Spleen (tissue), 11 donors: ENCODE data around the gene ANKS1B. TPM values are rescaled to one million over a fixed set of nuclear protein-coding genes. Genes with fewer than 3 reads are reported as not detected.

Source experiments
- DNase-seq: peaks from one replicate; pipeline ENCODE4 v3.0.0-alpha.2; 2020
- H3K27ac ChIP-seq, 8 donors: fragments of 200-600 bp; sonication (generic) in 7 of 8; 1 replicate in 4 of 8; 2 replicates in 4 of 8; pipeline versions ENCODE4 v1.5.0 to v1.8.0; 2016 to 2021; ENCODE audit warnings: inconsistent platforms in 4 of 8, mild to moderate bottlenecking in 4 of 8, moderate library complexity in 1 of 8
- H3K27me3 ChIP-seq, 7 donors: fragments of 200-600 bp; sonication (generic) in 6 of 7; replicated peaks in 1 of 7; 1 replicate in 4 of 7; 2 replicates in 3 of 7; pipeline versions ENCODE4 v1.5.0 to v1.8.0; 2016 to 2021; ENCODE audit warnings: inconsistent platforms in 3 of 7, mild to moderate bottlenecking in 1 of 7
- H3K36me3 ChIP-seq, 6 donors: fragments of 200-600 bp; sonication (generic) in 5 of 6; 1 replicate in 4 of 6; 2 replicates in 2 of 6; pipeline versions ENCODE4 v1.5.0 to v1.8.0; 2016 to 2021; ENCODE audit warnings: inconsistent platforms in 2 of 6
- H3K4me1 ChIP-seq, 6 donors: fragments of 200-600 bp; sonication (generic) in 5 of 6; 1 replicate in 3 of 6; 2 replicates in 3 of 6; pipeline versions ENCODE4 v1.5.0 to v1.8.0; 2016 to 2021; ENCODE audit warnings: inconsistent platforms in 3 of 6
- H3K4me3 ChIP-seq, 8 donors: fragments of 200-600 bp; sonication (generic) in 7 of 8; 1 replicate in 4 of 8; 2 replicates in 4 of 8; pipeline versions ENCODE4 v1.5.0 to v1.8.0; 2016 to 2021; ENCODE audit warnings: inconsistent platforms in 4 of 8, mild to moderate bottlenecking in 4 of 8, moderate library complexity in 2 of 8
- H3K9me3 ChIP-seq, 8 donors: fragments of 200-600 bp; sonication (generic) in 7 of 8; 1 replicate in 4 of 8; 2 replicates in 4 of 8; pipeline versions ENCODE4 v1.5.0 to v1.8.0; 2016 to 2021; ENCODE audit warnings: inconsistent platforms in 4 of 8
- POLR2A ChIP-seq, 3 donors: fragments of 450-650 bp; IDR thresholded peaks; one replicate each; pipeline ENCODE4 v1.5.1; 2017; ENCODE audit warnings: antibody characterized with exemption in 3 of 3, mild to moderate bottlenecking in 1 of 3
- POLR2AphosphoS5 ChIP-seq, 3 donors: sonication (generic); formaldehyde crosslinking; IDR thresholded peaks; one replicate each; pipeline ENCODE4 v1.5.1; 2017; ENCODE audit warnings: antibody characterized with exemption in 3 of 3
- WGBS, 5 donors: extraction: QIAGEN DNeasy Blood & Tissue Kit in 3 of 5; methylation state at CpG; one replicate each; pipeline versions ENCODE4 v1.1.5 to v1.1.7; 2013 to 2018; 5-methylcytosine and 5-hydroxymethylcytosine counted together
- intact Hi-C: fragments of 100-400 bp; cut with DNase I; formaldehyde crosslinking; loops from one replicate; pipeline ENCODE4 v1.15.0; 2023; ENCODE audit warnings: low total_unique reads
- polyA plus RNA-seq, 3 donors: library from polyadenylated mRNA; stranded (reverse); fragments of 200-250 nt; gene quantifications; one replicate each; pipeline ENCODE4 v1.2.1, GENCODE V29; 2013
- total RNA-seq, 7 donors: library from RNA; depleted of rRNA in 3 of 7; stranded (reverse); fragments of >200 nt in 3 of 7; fragmentation: NEBNext Ultra II Directional in 4 of 7; extraction: Animal tissue kit (Norgen Biotek cat#: 25700) in 4 of 7; gene quantifications; one replicate each; pipeline versions ENCODE4 v1.1.0 to v1.2.1, GENCODE V29; 2016 to 2021
- TF ChIP-seq, protein P1 (sequence below), 11 experiments: fragments of 200-600 bp in 7 of 11; fragments of 450-650 bp in 4 of 11; sonication (generic) in 4 of 11; IDR thresholded peaks in 8 of 11; conservative IDR thresholded peaks in 3 of 11; 1 replicate in 7 of 11; 2 replicates in 4 of 11; pipeline versions ENCODE4 v1.4.0 to v1.8.0; 2016 to 2021; ENCODE audit warnings: antibody characterized with exemption in 11 of 11, inconsistent platforms in 4 of 11, mild to moderate bottlenecking in 1 of 11
- donor health status: healthy with polysubstance abuse.
- donor health status: DM: no; HTN: no; CAD: no; lungs with moderate emphysema.
- donor health status: DM: no; HTN: no; CAD: no.
- donor health status: Bipolar disorder and iron deficiency.
- donor health status: healthy.
- donor health status: DM: no; HTN: no; CAD: no.
- donor health status: DM: yes; HTN: yes; CAD: no.

Gene ANKS1B
- total and polyA plus RNA-seq, 10 donors: 0.21 to 8.0 (median 4.2) TPM

DNA sequence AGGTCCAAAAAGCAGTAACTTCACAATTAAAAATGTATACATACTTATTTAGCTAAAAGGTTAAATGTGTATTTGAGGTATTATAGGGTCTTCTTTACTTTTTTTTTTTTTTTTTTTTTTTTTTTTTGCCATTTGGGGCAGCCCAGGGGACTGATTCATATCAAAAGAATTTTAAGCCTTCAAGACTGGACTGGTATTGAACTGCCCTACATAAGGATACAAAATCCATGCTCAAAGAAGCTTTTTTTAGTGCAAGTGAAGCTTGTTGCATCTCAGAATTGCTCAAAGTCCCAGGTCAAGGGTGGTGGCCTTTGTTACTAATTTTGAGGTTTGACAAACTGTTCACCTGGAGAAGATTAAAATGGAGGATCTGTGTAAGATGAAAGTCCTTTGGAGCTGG lies 1215.7 kb downstream of the ANKS1B start:
- H3K27me3 ChIP-seq: no peaks in the 10 kb centered on the region
- H3K4me3 ChIP-seq: no peak overlapping the region
- H3K36me3 ChIP-seq: no peaks in the 10 kb centered on the region
- no peaks in the 10 kb centered on the region for H3K9me3 ChIP-seq
- no peaks in the 10 kb centered on the region for H3K4me1 ChIP-seq
- no peak overlapping the region for H3K27ac ChIP-seq
- no peak for TF ChIP-seq POLR2AphosphoS5 (IDR thresholded peaks at IDR 0.05)
- no peak for TF ChIP-seq POLR2A (IDR thresholded peaks at IDR 0.05)
- TF ChIP-seq, protein P1, sequence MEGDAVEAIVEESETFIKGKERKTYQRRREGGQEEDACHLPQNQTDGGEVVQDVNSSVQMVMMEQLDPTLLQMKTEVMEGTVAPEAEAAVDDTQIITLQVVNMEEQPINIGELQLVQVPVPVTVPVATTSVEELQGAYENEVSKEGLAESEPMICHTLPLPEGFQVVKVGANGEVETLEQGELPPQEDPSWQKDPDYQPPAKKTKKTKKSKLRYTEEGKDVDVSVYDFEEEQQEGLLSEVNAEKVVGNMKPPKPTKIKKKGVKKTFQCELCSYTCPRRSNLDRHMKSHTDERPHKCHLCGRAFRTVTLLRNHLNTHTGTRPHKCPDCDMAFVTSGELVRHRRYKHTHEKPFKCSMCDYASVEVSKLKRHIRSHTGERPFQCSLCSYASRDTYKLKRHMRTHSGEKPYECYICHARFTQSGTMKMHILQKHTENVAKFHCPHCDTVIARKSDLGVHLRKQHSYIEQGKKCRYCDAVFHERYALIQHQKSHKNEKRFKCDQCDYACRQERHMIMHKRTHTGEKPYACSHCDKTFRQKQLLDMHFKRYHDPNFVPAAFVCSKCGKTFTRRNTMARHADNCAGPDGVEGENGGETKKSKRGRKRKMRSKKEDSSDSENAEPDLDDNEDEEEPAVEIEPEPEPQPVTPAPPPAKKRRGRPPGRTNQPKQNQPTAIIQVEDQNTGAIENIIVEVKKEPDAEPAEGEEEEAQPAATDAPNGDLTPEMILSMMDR (IDR thresholded peaks at IDR 0.05 in 8 of 11, conservative IDR thresholded peaks at IDR 0.05 in 3 of 11): no peak
- intact Hi-C loops: no loop called here
- no peak for DNase-seq

DNA sequence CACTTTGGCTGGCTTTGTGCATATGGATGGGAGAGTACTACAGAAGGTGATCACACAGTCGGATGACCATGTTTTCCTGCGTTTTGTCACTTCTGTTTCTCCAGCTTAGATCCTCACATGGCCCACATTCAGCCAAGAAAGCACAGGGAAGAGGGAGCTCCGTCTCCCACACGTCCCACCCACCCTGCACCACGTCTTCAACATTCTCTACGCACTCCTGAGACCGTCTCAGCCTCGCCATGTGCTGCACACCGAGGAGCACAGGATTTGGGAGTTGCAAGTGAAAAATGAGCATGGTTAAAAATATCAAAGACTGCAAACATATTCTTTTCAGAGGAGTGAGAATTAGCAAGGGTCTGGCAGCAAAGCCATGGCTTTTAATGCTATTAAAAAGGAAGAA lies 1217.5 kb downstream of the ANKS1B start:
- Histone ChIP-seq H3K36me3 (no peaks in the 10 kb centered on the region), H3K4me3 (no peak overlapping the region), H3K4me1 (no peaks in the 10 kb centered on the region), H3K27me3 (no peaks in the 10 kb centered on the region), H3K27ac (no peak overlapping the region), H3K9me3 (no peaks in the 10 kb centered on the region)
- no peak for TF ChIP-seq POLR2A (IDR thresholded peaks at IDR 0.05)
- TF ChIP-seq, protein P1 (IDR thresholded peaks at IDR 0.05 in 8 of 11, conservative IDR thresholded peaks at IDR 0.05 in 3 of 11): no peak
- TF ChIP-seq POLR2AphosphoS5 (IDR thresholded peaks at IDR 0.05): no peak
- DNase-seq: no peak
- intact Hi-C loops: no loop called here
- 76 to 90% (median 80%) methylated on average over 9 of the region's 9 CpGs for WGBS, 5 donors

DNA sequence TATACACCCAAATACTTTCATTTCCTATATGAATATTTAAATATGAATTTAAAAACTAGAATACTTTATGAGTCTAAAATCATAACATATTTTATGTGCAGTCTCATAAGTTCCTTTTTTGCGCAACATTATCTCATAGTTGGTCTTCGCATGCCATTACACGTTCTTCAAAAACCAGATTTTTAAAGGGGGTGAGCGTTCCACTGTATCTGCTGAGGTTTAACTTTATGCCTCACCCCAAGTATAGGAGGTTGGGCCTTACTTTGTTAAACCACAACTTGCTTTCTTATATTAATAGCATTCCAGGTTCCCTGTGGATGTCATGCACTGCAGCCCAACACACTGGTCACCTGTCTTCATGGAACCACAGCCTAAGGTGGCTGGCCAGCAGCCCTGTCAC lies 1221.1 kb downstream of the ANKS1B start:
- TF ChIP-seq POLR2A (IDR thresholded peaks at IDR 0.05) (no peak), POLR2AphosphoS5 (IDR thresholded peaks at IDR 0.05) (no peak)
- TF ChIP-seq, protein P1 (IDR thresholded peaks at IDR 0.05 in 8 of 11, conservative IDR thresholded peaks at IDR 0.05 in 3 of 11): no peak
- 80 to 94% (median 88%) methylated on average over 4 of the region's 4 CpGs for WGBS, 5 donors

DNA sequence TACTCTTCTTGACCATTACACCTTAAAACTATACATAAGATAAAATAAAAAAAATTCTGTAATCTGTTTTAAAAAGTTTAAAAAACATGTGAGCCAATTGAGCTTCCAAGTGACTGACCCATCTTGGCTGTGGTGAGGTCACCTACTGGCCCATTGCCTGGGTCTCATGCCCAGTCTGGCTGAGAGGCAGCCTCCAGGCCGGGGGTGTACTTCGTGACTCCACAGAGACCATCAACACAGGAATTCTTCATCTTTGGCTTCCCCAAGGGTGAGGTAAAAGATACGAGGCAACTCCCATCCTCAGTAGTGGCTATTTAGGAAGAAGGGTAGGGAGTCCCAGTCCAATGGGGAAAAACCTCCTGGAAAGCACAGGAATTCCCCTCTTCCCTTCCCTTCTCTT lies 1226.4 kb downstream of the ANKS1B start:
- TF ChIP-seq, protein P1 (IDR thresholded peaks at IDR 0.05 in 8 of 11, conservative IDR thresholded peaks at IDR 0.05 in 3 of 11): no peak
- TF ChIP-seq POLR2A (IDR thresholded peaks at IDR 0.05): no peak
- TF ChIP-seq POLR2AphosphoS5 (IDR thresholded peaks at IDR 0.05): no peak
- no peaks in the 10 kb centered on the region for H3K36me3 ChIP-seq
- 69 to 87% (median 74%) methylated on average over 3 of the region's 3 CpGs for WGBS, 5 donors
- H3K9me3 ChIP-seq: no peaks in the 10 kb centered on the region
- peaks cover 0 to 4% (median 0%) of the 10 kb centered on the region in 7 donors for H3K27me3 ChIP-seq
- no peak overlapping the region for H3K27ac ChIP-seq
- intact Hi-C loops: no loop called here
- DNase-seq: no peak
- no peaks in the 10 kb centered on the region for H3K4me1 ChIP-seq
- H3K4me3 ChIP-seq: no peak overlapping the region

More for the DNA sequence above, 1221.1 kb downstream of the ANKS1B start:
- H3K27ac ChIP-seq: no peak overlapping the region
- no peaks in the 10 kb centered on the region for H3K36me3 ChIP-seq
- no peak overlapping the region for H3K4me3 ChIP-seq
- no peaks in the 10 kb centered on the region for H3K27me3 ChIP-seq
- no peaks in the 10 kb centered on the region for H3K9me3 ChIP-seq
- intact Hi-C loops: no loop called here
- H3K4me1 ChIP-seq: no peaks in the 10 kb centered on the region
- DNase-seq: no peak
